Measurements from ENCODE around the gene EIF2D.

Gene EIF2D

GRCh38 chr1:206612129-206612876 lies at the start of gene EIF2D:
EIF2D (minus strand) TSS chr1:206612465; CDS start chr1:206612342, 123 bp downstream.
- H3K27me3 ChIP-seq (ENCODE audit: control insufficient read depth, insufficient read depth, low read length) = no peaks in the 10 kb centered on the region
- H3K4me1 ChIP-seq (ENCODE audit: control insufficient read depth, insufficient read depth, low read length) = peaks cover 8% of the 10 kb centered on the region
- H3K36me3 ChIP-seq (ENCODE audit: control insufficient read depth, insufficient read depth, low read length) = no peaks in the 10 kb centered on the region
- H3K4me3 ChIP-seq (ENCODE audit: low read length) = peak within 1 kb of the TSS; percentile 88
- peak within 1 kb of the TSS; percentile 99 for H3K9ac ChIP-seq (ENCODE audit: low read length)
- no peaks in the 10 kb centered on the region for H3K9me3 ChIP-seq (ENCODE audit: control insufficient read depth, low read length)

GRCh38 chr1:206661161-206661820 lies 49.0 kb upstream of the EIF2D start:
- no peaks in the 10 kb centered on the region for H3K27me3 ChIP-seq (ENCODE audit: control insufficient read depth, insufficient read depth, low read length)
- H3K9ac ChIP-seq (ENCODE audit: low read length) = no peak overlapping the region
- no peaks in the 10 kb centered on the region for H3K9me3 ChIP-seq (ENCODE audit: control insufficient read depth, low read length)
- no peaks in the 10 kb centered on the region for H3K36me3 ChIP-seq (ENCODE audit: control insufficient read depth, insufficient read depth, low read length)
- H3K4me3 ChIP-seq (ENCODE audit: low read length) = no peak overlapping the region
- peaks cover 36% of the 10 kb centered on the region for H3K4me1 ChIP-seq (ENCODE audit: control insufficient read depth, insufficient read depth, low read length)

GRCh38 chr1:206660136-206660535 lies 47.9 kb upstream of the EIF2D start:
- peaks cover 36% of the 10 kb centered on the region for H3K4me1 ChIP-seq (ENCODE audit: control insufficient read depth, insufficient read depth, low read length)
- H3K9me3 ChIP-seq (ENCODE audit: control insufficient read depth, low read length) = no peaks in the 10 kb centered on the region
- H3K9ac ChIP-seq (ENCODE audit: low read length) = no peak overlapping the region
- H3K36me3 ChIP-seq (ENCODE audit: control insufficient read depth, insufficient read depth, low read length) = no peaks in the 10 kb centered on the region
- H3K27me3 ChIP-seq (ENCODE audit: control insufficient read depth, insufficient read depth, low read length) = no peaks in the 10 kb centered on the region
- H3K4me3 ChIP-seq (ENCODE audit: low read length) = no peak overlapping the region

GRCh38 chr1:206658981-206659273 lies 46.7 kb upstream of the EIF2D start:
- H3K4me3 ChIP-seq (ENCODE audit: low read length) = no peak overlapping the region
- H3K9me3 ChIP-seq (ENCODE audit: control insufficient read depth, low read length) = no peaks in the 10 kb centered on the region
- H3K27me3 ChIP-seq (ENCODE audit: control insufficient read depth, insufficient read depth, low read length) = no peaks in the 10 kb centered on the region
- no peak overlapping the region for H3K9ac ChIP-seq (ENCODE audit: low read length)
- H3K4me1 ChIP-seq (ENCODE audit: control insufficient read depth, insufficient read depth, low read length) = peaks cover 30% of the 10 kb centered on the region
- no peaks in the 10 kb centered on the region for H3K36me3 ChIP-seq (ENCODE audit: control insufficient read depth, insufficient read depth, low read length)

- Histone ChIP-seq H3K36me3 (ENCODE audit: control insufficient read depth, insufficient read depth, low read length) (no peaks in the 10 kb centered on the region), H3K9me3 (ENCODE audit: control insufficient read depth, low read length) (no peaks in the 10 kb centered on the region), H3K4me1 (ENCODE audit: control insufficient read depth, insufficient read depth, low read length) (peaks cover 27% of the 10 kb centered on the region), H3K9ac (ENCODE audit: low read length) (no peak overlapping the region), H3K27me3 (ENCODE audit: control insufficient read depth, insufficient read depth, low read length) (no peaks in the 10 kb centered on the region), H3K4me3 (ENCODE audit: low read length) (no peak overlapping the region)
Observed at GRCh38 chr1:206658264-206658980, 46.2 kb upstream of the EIF2D start.

GRCh38 chr1:206657751-206658150 lies 45.5 kb upstream of the EIF2D start:
- Histone ChIP-seq H3K27me3 (ENCODE audit: control insufficient read depth, insufficient read depth, low read length) (no peaks in the 10 kb centered on the region), H3K9me3 (ENCODE audit: control insufficient read depth, low read length) (no peaks in the 10 kb centered on the region), H3K36me3 (ENCODE audit: control insufficient read depth, insufficient read depth, low read length) (no peaks in the 10 kb centered on the region), H3K9ac (ENCODE audit: low read length) (no peak overlapping the region), H3K4me1 (ENCODE audit: control insufficient read depth, insufficient read depth, low read length) (peaks cover 27% of the 10 kb centered on the region), H3K4me3 (ENCODE audit: low read length) (no peak overlapping the region)

GRCh38 chr1:206656936-206657335 lies 44.7 kb upstream of the EIF2D start:
- Histone ChIP-seq H3K9me3 (ENCODE audit: control insufficient read depth, low read length) (no peaks in the 10 kb centered on the region), H3K36me3 (ENCODE audit: control insufficient read depth, insufficient read depth, low read length) (no peaks in the 10 kb centered on the region), H3K4me1 (ENCODE audit: control insufficient read depth, insufficient read depth, low read length) (peaks cover 24% of the 10 kb centered on the region), H3K27me3 (ENCODE audit: control insufficient read depth, insufficient read depth, low read length) (no peaks in the 10 kb centered on the region), H3K4me3 (ENCODE audit: low read length) (no peak overlapping the region), H3K9ac (ENCODE audit: low read length) (no peak overlapping the region)

GRCh38 chr1:206655471-206655882 lies 43.2 kb upstream of the EIF2D start:
- Histone ChIP-seq H3K4me3 (ENCODE audit: low read length) (no peak overlapping the region), H3K27me3 (ENCODE audit: control insufficient read depth, insufficient read depth, low read length) (no peaks in the 10 kb centered on the region), H3K9me3 (ENCODE audit: control insufficient read depth, low read length) (no peaks in the 10 kb centered on the region), H3K4me1 (ENCODE audit: control insufficient read depth, insufficient read depth, low read length) (peaks cover 24% of the 10 kb centered on the region), H3K36me3 (ENCODE audit: control insufficient read depth, insufficient read depth, low read length) (no peaks in the 10 kb centered on the region), H3K9ac (ENCODE audit: low read length) (no peak overlapping the region)

- Histone ChIP-seq H3K4me3 (ENCODE audit: low read length) (no peak overlapping the region), H3K27me3 (ENCODE audit: control insufficient read depth, insufficient read depth, low read length) (no peaks in the 10 kb centered on the region), H3K9ac (ENCODE audit: low read length) (no peak overlapping the region), H3K4me1 (ENCODE audit: control insufficient read depth, insufficient read depth, low read length) (peaks cover 17% of the 10 kb centered on the region), H3K9me3 (ENCODE audit: control insufficient read depth, low read length) (no peaks in the 10 kb centered on the region), H3K36me3 (ENCODE audit: control insufficient read depth, insufficient read depth, low read length) (no peaks in the 10 kb centered on the region)
Observed at GRCh38 chr1:206654828-206655227, 42.6 kb upstream of the EIF2D start.

GRCh38 chr1:206653715-206654459 lies 41.6 kb upstream of the EIF2D start:
- H3K9me3 ChIP-seq (ENCODE audit: control insufficient read depth, low read length) = no peaks in the 10 kb centered on the region
- H3K9ac ChIP-seq (ENCODE audit: low read length) = no peak overlapping the region
- H3K4me1 ChIP-seq (ENCODE audit: control insufficient read depth, insufficient read depth, low read length) = peaks cover 8% of the 10 kb centered on the region
- H3K4me3 ChIP-seq (ENCODE audit: low read length) = no peak overlapping the region
- no peaks in the 10 kb centered on the region for H3K27me3 ChIP-seq (ENCODE audit: control insufficient read depth, insufficient read depth, low read length)
- H3K36me3 ChIP-seq (ENCODE audit: control insufficient read depth, insufficient read depth, low read length) = no peaks in the 10 kb centered on the region

- Histone ChIP-seq H3K36me3 (ENCODE audit: control insufficient read depth, insufficient read depth, low read length) (no peaks in the 10 kb centered on the region), H3K4me3 (ENCODE audit: low read length) (no peak overlapping the region), H3K27me3 (ENCODE audit: control insufficient read depth, insufficient read depth, low read length) (no peaks in the 10 kb centered on the region), H3K4me1 (ENCODE audit: control insufficient read depth, insufficient read depth, low read length) (no peaks in the 10 kb centered on the region), H3K9ac (ENCODE audit: low read length) (no peak overlapping the region), H3K9me3 (ENCODE audit: control insufficient read depth, low read length) (no peaks in the 10 kb centered on the region)
Observed at GRCh38 chr1:206651958-206652890, 40.0 kb upstream of the EIF2D start.
